Right lobe of liver (tissue), 6 donors: ENCODE measurements around the gene CCDC182. TPM values are rescaled to one million over a fixed set of nuclear protein-coding genes. Genes with fewer than 3 reads are reported as not detected.

ENCODE experiments used
- ATAC-seq, 4 donors: fragments of 200-7000 bp; cut with Tn5 transposase; one replicate each; pipeline ENCODE4 v1.9.1; 2020; ENCODE audit warnings: mild to moderate bottlenecking in 4 of 4, moderate library complexity in 4 of 4
- DNase-seq, 3 donors: peaks; one replicate each; pipeline ENCODE4 v3.0.0-alpha.2; 2020
- H3K27ac ChIP-seq, 3 donors: fragments of 200-600 bp; one replicate each; pipeline ENCODE4 v1.8.0; 2022
- H3K27me3 ChIP-seq, 2 donors: fragments of 200-600 bp; one replicate each; pipeline ENCODE4 v1.8.0; 2022
- H3K36me3 ChIP-seq, 4 donors: fragments of 200-600 bp; sonication (generic) in 1 of 4; one replicate each; pipeline versions ENCODE4 v1.5.1 to v1.8.0; 2017 to 2022; ENCODE audit warnings: control low read depth in 1 of 4
- H3K4me1 ChIP-seq, 4 donors: fragments of 200-600 bp; sonication (generic) in 1 of 4; one replicate each; pipeline versions ENCODE4 v1.5.1 to v1.8.0; 2017 to 2022; ENCODE audit warnings: control low read depth in 1 of 4
- H3K4me3 ChIP-seq, 3 donors: fragments of 200-600 bp; one replicate each; pipeline ENCODE4 v1.8.0; 2022
- H3K9me3 ChIP-seq, 4 donors: fragments of 200-600 bp; sonication (generic) in 1 of 4; one replicate each; pipeline versions ENCODE4 v1.5.1 to v1.8.0; 2017 to 2022; ENCODE audit warnings: control low read depth in 1 of 4
- CTCF ChIP-seq, 4 donors: fragments of 200-600 bp in 3 of 4; fragments of 450-650 bp in 1 of 4; IDR thresholded peaks; one replicate each; pipeline versions ENCODE4 v1.5.1 to v1.8.0; 2016 to 2022; ENCODE audit warnings: antibody characterized with exemption in 4 of 4, mild to moderate bottlenecking in 2 of 4
- POLR2A ChIP-seq: fragments of 450-650 bp; IDR thresholded peaks from one replicate; pipeline ENCODE4 v1.6.1; 2017; ENCODE audit warnings: antibody characterized with exemption, mild to moderate bottlenecking
- WGBS: methylation state at CpG from one replicate; pipeline ENCODE4 v1.1.6; 2018; ENCODE audit warnings: low coverage, low lambda C conversion rate; ENCODE audit not compliant: insufficient coverage; ENCODE audit errors: missing lambda C conversion rate; 5-methylcytosine and 5-hydroxymethylcytosine counted together
- intact Hi-C, 2 donors: fragments of 100-400 bp; cut with DNase I; formaldehyde crosslinking; loops; one replicate each; pipeline versions ENCODE4 v1.11.2 to v1.14.1; 2022
- total RNA-seq, 6 experiments: library from RNA; depleted of rRNA in 2 of 6; stranded (reverse); fragments of >200 nt in 2 of 6; fragmentation: NEBNext Ultra II Directional in 3 of 6; extraction: Animal tissue kit (Norgen Biotek cat#: 25700) in 3 of 6; gene quantifications; one replicate each; pipeline versions ENCODE4 v1.1.0 to v1.2.4, GENCODE V29; 2016 to 2023
- donor health status: DM: no; HTN: yes; CAD: no.
- donor health status: DM: no; HTN: no; CAD: no.
- donor health status: DM: no; HTN: no; CAD: no.
- donor health status: DM: no; HTN: yes; CAD: no.
- donor health status: DM: no; HTN: yes; CAD: no.

The CCDC182 gene
- total RNA-seq, 6 experiments from 2014 or later: not detected

GRCh38 chr17:57784226-57784895 lies 39.3 kb upstream of the CCDC182 start:
- peak overlapping the region in 1 of 3 donors; percentile 13 for H3K27ac ChIP-seq
- TF ChIP-seq CTCF (IDR thresholded peaks at IDR 0.05) (no peak), POLR2A (no peak)
- no peak for ATAC-seq
- no peaks in the 10 kb centered on the region for H3K27me3 ChIP-seq
- H3K4me1 ChIP-seq: peaks cover 0 to 6% (median 0%) of the 10 kb centered on the region in 4 donors
- H3K4me3 ChIP-seq: no peak overlapping the region
- 52% methylated on average over 15 of the region's 15 CpGs for WGBS
- H3K36me3 ChIP-seq: no peaks in the 10 kb centered on the region
- no peaks in the 10 kb centered on the region for H3K9me3 ChIP-seq
- no peak for DNase-seq
- intact Hi-C loops: no loop called here

DNA sequence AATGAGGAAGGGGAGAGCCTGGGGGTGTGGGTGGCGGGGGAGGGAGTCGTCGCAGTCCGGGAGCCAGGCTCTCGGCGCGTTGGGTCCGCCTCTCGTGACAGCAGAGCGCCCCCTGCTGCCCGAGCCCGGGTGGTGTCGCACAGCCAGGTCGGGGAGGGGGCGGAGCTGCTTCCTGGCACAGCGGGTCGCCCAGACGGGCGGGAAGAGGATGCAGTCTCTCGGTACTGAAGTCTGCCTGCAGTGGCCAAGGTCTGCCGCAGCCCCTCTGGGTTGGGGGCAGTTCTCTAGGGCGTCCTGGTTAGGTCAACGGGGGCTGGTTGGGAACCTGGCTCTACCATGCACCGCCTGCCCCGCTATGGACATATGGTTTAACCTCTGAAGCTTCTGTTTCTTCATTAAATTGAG lies 38.2 kb upstream of the CCDC182 start:
- intact Hi-C loops: no loop called here
- Histone ChIP-seq H3K4me1 (peaks cover 0 to 6% (median 0%) of the 10 kb centered on the region in 4 donors), H3K27me3 (no peaks in the 10 kb centered on the region), H3K9me3 (no peaks in the 10 kb centered on the region), H3K27ac (no peak overlapping the region), H3K4me3 (no peak overlapping the region), H3K36me3 (no peaks in the 10 kb centered on the region)
- whole genome bisulfite sequencing: 17% methylated on average over 1 of the region's 25 CpGs
- TF ChIP-seq CTCF (IDR thresholded peaks at IDR 0.05): peak; percentile 57 to 81 (median 74)
- TF ChIP-seq POLR2A: no peak
- ATAC-seq (peak; percentile 74 to 89 (median 80)), DNase-seq (peak; percentile 68 to 71 (median 70))

DNA sequence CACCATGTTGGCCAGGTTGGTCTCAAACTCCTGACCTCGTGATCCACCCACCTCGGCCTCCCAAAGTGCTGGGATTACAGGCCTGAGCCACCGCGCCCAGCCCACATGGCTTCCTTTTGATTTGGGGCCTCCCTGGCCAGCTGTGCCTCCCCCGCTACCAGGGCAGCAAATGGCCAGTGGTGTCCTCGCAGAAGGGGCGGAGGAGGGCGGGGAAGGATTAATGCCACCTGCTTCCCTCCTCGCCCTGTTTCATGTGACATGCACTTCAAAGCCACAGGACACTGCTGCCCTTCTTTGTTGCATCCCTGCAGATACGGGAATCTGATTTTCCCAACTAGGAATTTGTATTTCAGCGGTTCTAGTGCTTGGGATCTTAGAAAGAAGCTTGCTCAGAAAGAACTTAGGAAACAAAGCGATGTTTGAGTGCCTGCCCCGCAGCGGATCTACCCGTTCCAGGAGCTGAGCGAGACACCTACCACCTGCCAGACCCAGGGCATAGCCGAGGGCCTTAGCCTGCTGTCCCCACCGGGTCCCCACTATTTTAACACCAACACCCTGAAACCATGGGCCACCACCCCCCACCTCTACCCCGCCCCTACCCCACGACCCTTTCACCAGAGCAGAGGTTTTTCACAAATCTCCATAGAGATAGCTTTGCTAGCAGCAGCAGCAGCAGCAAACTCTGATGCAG lies 37.7 kb upstream of the CCDC182 start:
- Histone ChIP-seq H3K9me3 (no peaks in the 10 kb centered on the region), H3K27ac (no peak overlapping the region), H3K36me3 (no peaks in the 10 kb centered on the region), H3K4me1 (peaks cover 0 to 6% (median 0%) of the 10 kb centered on the region in 4 donors), H3K27me3 (no peaks in the 10 kb centered on the region), H3K4me3 (no peak overlapping the region)
- intact Hi-C loops: no loop called here
- ATAC-seq (no peak), DNase-seq (no peak)
- TF ChIP-seq POLR2A: no peak
- no peak for TF ChIP-seq CTCF (IDR thresholded peaks at IDR 0.05)
- 43% methylated on average over 12 of the region's 20 CpGs for WGBS

GRCh38 chr17:57782062-57782490 lies 37.0 kb upstream of the CCDC182 start:
- no peaks in the 10 kb centered on the region for H3K9me3 ChIP-seq

More at GRCh38 chr17:57782062-57782490, 37.0 kb upstream of the CCDC182 start:
- Histone ChIP-seq H3K27me3 (no peaks in the 10 kb centered on the region), H3K4me1 (peaks cover 0 to 6% (median 0%) of the 10 kb centered on the region in 4 donors), H3K4me3 (no peak overlapping the region), H3K27ac (no peak overlapping the region), H3K36me3 (no peaks in the 10 kb centered on the region)
- ATAC-seq: peak in 2 of 4 donors; percentile 53 to 59
- intact Hi-C loops: no loop called here
- no peak for DNase-seq
- TF ChIP-seq CTCF (IDR thresholded peaks at IDR 0.05) (no peak), POLR2A (no peak)
- WGBS: no CpG with 5 or more reads among the region's 6 CpGs
